HepG2 (cell line): ENCODE results near the gene PLA2G12A.

Experiments
- LCORL ChIP-seq, 2 experiments: fragments of 450-650 bp in 1 of 2; sonication (generic) in 1 of 2; formaldehyde crosslinking in 1 of 2; IDR thresholded peaks; 2 replicates each; pipeline versions ENCODE4 v1.5.0 to v1.6.1; 2017 to 2020; ENCODE audit warnings: antibody characterized with exemption in 1 of 2, missing genetic modification reagents in 1 of 2
- TF ChIP-seq, protein P1 (sequence below): sonication (generic); formaldehyde crosslinking; IDR thresholded peaks from 2 replicates; pipeline ENCODE4 v1.5.0; 2020; ENCODE audit warnings: mild to moderate bottlenecking, missing genetic modification reagents, moderate library complexity

DNA sequence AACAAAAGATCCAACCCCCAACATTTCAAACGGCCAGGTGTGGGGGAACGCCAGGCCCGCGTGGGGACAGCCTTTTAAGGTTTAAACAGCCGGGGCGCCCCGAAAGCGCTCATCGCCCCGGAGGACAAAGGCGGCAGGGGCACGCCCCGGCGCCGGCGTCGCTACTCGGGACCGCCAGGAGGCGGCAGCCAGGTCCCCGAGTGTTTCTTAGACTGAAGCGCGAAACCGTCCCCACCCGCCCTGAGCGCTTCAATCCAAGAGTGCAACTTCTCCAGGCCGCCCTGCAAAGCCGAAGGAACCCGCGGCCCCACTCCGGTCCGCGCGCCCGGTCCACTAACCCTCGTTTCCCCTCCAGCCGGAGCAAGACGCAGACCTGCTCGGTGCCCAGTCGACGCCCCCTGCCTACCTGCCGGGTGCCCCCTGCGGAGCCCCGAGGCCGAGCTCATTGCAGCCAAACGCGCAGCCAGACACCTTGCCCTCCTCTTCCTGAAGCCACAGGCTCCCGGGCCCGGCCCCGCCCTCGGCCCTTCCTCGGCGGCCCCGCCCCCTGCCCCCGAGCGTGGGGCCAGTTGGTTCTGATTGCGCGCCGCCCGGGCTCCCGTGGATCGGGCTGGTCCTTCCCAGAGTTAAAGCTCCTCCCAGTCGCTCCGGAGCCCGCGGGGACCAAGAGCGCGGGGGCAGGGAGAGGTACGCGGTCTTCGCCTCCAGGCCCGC is 26.8 kb downstream of the PLA2G12A start, which contains the start of gene CASP6:
- TF ChIP-seq, protein P1, sequence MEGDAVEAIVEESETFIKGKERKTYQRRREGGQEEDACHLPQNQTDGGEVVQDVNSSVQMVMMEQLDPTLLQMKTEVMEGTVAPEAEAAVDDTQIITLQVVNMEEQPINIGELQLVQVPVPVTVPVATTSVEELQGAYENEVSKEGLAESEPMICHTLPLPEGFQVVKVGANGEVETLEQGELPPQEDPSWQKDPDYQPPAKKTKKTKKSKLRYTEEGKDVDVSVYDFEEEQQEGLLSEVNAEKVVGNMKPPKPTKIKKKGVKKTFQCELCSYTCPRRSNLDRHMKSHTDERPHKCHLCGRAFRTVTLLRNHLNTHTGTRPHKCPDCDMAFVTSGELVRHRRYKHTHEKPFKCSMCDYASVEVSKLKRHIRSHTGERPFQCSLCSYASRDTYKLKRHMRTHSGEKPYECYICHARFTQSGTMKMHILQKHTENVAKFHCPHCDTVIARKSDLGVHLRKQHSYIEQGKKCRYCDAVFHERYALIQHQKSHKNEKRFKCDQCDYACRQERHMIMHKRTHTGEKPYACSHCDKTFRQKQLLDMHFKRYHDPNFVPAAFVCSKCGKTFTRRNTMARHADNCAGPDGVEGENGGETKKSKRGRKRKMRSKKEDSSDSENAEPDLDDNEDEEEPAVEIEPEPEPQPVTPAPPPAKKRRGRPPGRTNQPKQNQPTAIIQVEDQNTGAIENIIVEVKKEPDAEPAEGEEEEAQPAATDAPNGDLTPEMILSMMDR (CRISPR knock-in tag): peak; percentile 49
- TF ChIP-seq LCORL (IDR thresholded peaks at IDR 0.05) (no peak), LCORL (CRISPR knock-in tag; IDR thresholded peaks at IDR 0.05) (no peak)
